GM19025 (cell line): ENCODE results near the gene NAV2.

Experiments used
- ATAC-seq: cut with Tn5 transposase; IDR thresholded peaks from one replicate; pipeline ENCODE4 v1.9.1; 2021; ENCODE audit warnings: mild to moderate bottlenecking, low read depth, moderate library complexity; ENCODE audit not compliant: unreplicated experiment

Gene NAV2

GRCh38 chr11:19772480-19772879 lies 59.8 kb downstream of the NAV2 start:
- ATAC-seq = no peak

- no peak for ATAC-seq
Measured at GRCh38 chr11:19774329-19774728, 61.7 kb downstream of the NAV2 start.

GRCh38 chr11:19774817-19775580 lies 62.4 kb downstream of the NAV2 start:
- no peak for ATAC-seq

DNA sequence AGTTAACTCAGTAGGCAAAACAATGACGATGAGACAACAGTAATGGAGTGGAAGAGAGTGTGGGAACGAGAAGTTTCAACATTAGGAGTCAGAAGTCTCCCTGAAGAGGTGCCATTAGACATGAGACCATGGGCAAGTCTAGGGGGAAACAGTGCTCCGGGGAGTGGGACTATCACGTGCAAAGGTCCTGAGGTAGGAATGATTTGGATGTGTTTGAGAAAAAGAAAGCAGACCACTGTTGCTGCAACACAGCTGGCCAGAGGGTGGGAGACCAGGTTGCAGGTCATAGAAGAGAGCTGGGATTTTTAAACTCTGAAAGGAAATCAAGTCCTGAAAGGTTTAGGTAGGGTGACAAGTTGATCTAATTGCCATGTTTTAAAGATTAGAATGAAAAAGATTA lies 63.0 kb downstream of the NAV2 start:
- ATAC-seq = no peak

DNA sequence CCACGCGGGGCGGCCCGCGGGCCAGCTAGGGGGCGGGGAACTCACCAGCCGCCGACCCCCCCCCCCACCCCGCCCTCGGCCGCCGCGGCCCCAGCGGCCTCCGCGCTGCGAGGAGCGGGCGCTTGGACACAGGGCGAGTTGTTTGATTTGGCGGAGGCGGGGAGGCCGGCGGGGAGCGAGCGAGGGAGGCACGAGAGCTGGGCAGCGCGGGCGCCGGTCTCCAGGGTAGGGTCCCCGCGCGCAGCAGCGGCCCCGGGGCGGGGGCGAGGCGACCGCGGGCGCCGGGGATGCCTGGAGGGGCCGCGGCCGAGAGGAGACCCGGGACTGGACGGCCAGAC lies 64.4 kb downstream of the NAV2 start:
- ATAC-seq = peak; percentile 23

GRCh38 chr11:19777377-19778102 lies 64.9 kb downstream of the NAV2 start:
- ATAC-seq = peak; percentile 78

DNA sequence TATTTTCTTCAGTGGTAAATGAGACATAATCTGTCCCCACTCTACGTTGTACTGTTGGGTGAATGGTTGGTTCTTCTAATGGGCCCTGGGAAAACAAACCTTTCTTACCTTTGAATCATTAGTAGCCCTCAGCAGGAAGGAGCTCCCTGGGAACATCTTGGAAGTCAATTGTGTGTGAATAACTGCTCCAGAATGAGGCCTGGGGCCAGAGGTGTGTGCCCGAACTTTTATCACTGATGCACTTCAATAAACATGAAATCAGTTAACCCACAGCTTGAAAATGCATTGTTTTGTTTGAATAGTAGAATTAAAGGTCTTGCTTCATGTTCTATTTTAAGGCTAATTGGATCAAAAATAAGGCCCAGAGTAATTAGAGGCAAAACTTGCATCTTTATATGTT lies 67.1 kb downstream of the NAV2 start:
- ATAC-seq = no peak

DNA sequence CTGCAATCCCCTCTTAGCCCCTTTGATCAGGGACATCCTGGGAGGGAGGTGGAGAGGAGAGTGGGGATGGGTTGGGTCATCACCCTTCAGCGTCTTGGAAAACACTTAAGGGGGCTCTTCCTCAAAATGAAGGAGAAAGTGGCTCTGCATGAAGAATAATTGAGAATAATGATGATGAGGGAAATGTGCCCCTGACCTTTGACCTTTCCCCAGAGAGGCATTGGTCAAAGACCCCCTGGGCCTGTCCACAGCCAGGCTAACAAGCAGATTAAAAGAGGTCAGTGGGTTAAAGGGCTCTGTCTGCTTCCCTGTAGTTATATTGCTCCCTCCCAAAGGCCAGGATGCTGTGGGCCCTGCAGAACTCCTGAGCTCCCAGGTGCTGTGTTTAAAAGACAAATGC lies 68.7 kb downstream of the NAV2 start:
- ATAC-seq = no peak

DNA sequence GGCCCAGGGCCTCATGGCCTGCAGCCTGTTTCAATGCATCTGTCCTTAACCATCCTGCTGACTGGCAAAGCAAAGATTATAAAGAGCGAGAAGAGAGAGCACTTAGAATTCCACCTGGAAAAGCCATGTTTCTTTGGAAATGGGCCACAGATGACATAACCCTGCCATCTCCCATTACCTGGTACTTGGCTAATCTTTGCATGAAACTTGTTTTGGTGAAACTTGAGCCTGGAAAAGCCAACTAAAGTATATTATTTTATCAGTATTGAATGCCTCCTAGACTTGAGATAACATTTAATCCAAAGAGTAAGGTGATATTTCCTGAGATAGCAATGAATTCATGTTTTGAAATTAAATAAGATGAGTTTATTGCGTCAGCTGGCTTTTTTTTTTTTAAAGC lies 72.6 kb downstream of the NAV2 start:
- ATAC-seq = no peak

GRCh38 chr11:19786644-19787043 lies 74.0 kb downstream of the NAV2 start:
- no peak for ATAC-seq

DNA sequence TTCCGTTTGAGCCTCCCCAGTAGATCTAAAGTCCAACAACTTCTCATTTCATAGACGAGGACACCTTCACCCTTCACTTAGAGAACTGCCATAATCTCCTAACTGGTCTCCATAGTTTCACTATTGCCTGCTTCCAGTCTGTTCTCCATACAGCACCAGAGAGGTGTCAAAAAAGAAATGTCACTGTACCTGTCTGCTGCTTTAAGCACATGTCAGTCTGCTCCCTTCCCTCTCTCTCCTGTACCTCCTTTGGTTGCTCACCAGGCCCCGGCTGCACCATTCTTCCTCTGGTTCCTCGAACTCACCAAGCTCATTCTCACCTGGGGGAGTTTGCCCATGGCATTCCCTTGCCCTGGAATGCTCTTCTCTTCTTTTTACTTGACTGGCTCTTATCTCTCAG lies 75.8 kb downstream of the NAV2 start:
- no peak for ATAC-seq

- ATAC-seq = no peak
Measured at GRCh38 chr11:19789245-19789644, 76.6 kb downstream of the NAV2 start.

GRCh38 chr11:19789835-19790710 lies 77.4 kb downstream of the NAV2 start:
- no peak for ATAC-seq

GRCh38 chr11:19790831-19791552 lies 78.4 kb downstream of the NAV2 start:
- peak; percentile 90 for ATAC-seq

DNA sequence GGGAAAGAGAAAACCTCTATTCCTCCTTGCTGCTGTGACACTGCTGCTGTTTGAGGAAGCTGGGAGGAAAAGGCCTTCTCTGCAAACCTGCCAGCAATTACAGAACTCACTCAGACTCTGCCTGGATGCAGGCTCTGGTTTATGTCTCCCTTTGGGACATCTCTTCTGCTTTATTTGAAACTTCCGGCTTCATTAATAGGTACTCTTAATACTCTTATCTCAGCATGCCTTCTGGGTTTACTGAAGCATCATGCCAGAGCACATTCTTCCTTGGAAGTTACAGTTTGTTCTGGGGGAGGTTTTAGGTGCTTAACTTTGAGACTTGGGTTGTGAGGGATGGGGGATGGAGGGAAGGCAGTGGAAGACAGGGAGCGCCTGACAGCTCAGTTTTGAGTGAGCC lies 79.9 kb downstream of the NAV2 start:
- ATAC-seq = no peak

GRCh38 chr11:19793326-19793725 lies 80.7 kb downstream of the NAV2 start:
- ATAC-seq = no peak

DNA sequence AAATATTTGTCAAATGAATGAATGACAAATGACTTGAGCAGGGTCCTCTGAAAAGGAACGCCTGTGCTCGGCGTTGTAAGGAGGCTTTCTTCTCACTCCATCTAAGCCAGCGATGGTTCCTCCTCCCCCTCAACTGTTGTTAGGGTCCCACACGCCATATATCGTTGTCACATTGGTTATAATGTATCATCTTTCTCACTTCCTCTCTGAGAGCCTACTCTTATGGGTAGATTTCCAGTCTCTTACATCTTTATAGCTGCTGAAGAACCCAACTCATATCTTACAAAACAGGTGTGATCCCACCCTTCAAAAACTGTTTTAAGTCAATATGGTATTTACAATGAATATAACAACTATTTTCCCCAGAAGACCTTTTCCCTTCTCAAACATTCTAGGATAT lies 81.5 kb downstream of the NAV2 start:
- no peak for ATAC-seq

- no peak for ATAC-seq
Measured at GRCh38 chr11:19795082-19795481, 82.4 kb downstream of the NAV2 start.

DNA sequence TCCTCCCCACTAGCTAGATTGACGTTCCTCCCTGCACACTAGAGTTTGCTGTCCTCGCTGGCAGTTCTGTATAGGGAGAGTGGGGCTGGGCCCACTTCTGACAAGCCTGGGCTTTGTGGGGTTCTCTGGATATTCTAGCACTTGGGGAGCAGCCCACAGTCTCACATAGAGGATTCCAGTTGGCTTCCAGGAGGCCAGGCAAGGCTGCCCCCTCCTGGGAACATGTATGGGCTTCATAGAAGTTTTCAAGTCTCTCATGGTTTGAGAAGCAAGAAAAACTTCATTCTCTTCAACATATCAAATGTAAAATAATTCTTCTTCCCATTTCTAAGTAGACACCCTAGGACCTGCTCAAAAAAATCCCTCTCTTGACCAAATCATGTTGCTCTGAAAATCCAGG lies 87.5 kb downstream of the NAV2 start:
- ATAC-seq = no peak

DNA sequence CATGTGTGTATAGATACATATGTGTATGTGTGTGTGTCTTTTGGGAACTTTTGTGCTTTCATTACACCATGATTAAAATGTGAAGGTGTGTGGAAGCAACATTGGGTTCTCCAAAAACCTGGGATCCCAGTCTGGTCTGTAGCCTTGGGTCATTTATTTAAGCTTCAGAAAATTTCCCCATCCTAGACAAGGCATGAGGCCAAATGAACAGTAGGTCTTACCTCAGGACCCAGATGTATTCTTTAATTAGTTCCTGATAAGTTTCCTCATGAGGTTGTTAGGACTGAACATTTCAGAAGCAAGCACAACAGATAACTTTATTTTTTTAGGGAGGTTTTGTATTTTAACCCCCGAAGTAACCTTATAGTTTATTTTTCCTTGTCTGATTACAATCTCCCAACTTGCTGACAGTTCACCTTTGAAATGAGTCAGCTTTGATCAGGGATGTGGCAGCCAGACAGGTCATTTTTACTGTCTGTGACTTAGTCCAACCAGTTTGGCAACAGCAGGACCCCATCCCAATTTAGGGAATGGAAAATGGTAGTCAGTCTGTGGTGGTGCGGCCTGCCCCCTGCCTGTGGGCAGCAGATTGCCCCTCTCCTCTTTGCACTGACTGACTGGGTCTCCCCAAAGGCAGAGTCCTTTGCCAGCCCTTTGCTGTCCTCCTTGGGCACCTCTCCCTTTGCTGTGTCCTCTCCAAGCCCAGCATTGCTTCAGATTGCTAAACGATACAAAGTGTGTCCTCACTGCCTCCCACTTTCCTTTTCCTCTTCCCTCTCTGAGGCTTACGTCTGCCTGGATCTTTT lies 88.3 kb downstream of the NAV2 start:
- no peak for ATAC-seq
